ENCODE results near the gene COL5A1.

DNA sequence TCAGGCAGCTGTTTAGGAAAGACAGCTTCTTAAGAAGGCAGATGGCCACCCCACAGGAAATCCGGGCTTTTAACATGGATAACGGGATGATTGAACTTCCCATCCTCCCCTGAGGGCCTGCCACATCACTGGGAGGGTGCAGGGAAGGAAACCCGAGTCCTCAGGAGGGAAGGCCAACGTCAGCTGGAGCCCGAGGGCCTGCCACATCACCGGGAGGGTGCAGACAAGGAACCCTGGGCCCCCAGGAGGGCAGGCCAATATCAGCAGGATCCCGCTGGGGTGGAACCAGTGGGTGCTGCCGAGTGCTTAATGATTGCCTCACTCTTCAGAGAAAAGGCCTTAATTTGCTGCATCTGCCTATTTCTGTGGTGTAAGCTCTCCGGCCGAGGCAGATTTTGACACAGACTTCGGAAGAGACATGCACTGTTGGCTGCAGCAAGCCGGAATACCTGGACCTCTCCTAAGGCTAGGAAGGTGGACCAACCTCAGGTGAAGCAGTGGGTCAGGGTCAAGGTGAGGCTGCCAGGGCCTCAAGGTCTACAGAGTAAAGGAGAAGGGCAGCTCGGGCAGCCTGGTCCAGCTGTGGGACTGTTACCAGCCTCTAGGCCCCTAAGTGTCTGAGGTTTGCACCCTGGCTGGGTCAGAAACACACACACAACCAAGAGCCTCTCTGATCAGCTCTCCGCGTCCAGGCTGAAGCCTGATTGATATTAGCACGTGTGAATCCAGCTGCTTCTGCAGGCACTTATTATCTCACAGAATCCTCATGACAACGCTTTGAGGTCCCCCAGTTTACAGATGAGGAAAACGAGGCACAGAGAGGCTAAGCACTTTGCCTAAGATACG, 14.8 kb upstream of the COL5A1 start:
- TF ChIP-seq, protein P1, sequence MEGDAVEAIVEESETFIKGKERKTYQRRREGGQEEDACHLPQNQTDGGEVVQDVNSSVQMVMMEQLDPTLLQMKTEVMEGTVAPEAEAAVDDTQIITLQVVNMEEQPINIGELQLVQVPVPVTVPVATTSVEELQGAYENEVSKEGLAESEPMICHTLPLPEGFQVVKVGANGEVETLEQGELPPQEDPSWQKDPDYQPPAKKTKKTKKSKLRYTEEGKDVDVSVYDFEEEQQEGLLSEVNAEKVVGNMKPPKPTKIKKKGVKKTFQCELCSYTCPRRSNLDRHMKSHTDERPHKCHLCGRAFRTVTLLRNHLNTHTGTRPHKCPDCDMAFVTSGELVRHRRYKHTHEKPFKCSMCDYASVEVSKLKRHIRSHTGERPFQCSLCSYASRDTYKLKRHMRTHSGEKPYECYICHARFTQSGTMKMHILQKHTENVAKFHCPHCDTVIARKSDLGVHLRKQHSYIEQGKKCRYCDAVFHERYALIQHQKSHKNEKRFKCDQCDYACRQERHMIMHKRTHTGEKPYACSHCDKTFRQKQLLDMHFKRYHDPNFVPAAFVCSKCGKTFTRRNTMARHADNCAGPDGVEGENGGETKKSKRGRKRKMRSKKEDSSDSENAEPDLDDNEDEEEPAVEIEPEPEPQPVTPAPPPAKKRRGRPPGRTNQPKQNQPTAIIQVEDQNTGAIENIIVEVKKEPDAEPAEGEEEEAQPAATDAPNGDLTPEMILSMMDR (IDR thresholded peaks at IDR 0.05) = no peak
- TF ChIP-seq POLR2A (IDR thresholded peaks at IDR 0.05) = no peak
